Retina (tissue), 1 donor: Measurements from ENCODE around the gene FMN1.
A peak's percentile ranks its signal among the peaks of the same experiment; 100 is the strongest.
"Not testable (repeated sequence)": the region's sequence is repeated elsewhere in the genome, so short reads cannot be mapped to it uniquely, and the experiment has no call there.

Experiments
- DNase-seq: peaks from one replicate; pipeline ENCODE4 v3.0.0-alpha.2; 2016

The FMN1 gene

DNA sequence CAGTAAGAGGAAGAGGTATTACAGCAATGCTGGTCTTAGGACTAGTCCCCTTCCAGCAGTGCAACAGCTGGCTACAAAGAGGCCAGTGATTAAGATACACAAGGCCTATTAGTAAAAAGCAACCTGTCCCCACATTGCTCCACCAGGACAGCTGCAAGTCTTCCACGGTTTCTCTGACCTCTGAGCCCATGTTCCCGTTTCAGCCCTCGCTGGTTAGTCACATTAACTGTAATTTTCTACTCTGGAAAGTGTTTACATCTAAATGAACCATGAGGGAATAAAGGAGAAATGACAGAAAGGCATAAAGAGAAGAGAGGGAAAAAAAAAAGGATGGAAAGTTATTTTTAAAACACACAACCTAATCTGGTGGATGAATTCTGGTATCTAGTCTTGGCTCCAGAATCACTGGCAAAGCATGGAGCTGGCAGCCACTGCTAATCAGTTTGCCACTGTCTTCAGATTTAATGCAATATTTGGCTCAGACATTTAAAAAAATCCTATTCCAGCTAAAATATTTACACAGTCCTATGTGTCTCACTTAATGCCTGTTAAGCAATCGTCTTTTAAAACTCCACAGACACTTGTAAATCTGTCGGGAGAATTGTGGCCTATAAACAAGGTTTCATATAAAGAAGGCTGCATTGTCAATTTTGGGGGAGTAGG lies 321.8 kb downstream of the FMN1 start:
- no peak for DNase-seq

DNA sequence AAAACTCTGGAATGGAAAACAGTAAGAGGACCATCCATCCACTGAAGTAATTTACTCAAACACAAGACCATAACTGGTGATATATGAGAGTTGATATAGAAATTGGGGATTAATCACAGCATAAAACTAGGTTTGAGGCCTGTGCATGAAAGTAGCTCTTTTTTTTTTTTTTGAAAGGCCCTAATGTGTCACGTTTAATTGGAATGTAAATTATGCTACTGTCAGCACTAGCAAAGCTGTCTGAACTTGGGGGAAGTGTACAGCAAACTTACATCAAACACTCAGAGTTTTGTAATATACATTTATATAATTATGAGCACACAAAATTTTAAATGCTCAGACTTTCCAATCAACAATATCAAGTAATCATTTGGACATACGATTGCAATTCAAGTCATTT lies 322.6 kb downstream of the FMN1 start:
- DNase-seq: no peak

DNA sequence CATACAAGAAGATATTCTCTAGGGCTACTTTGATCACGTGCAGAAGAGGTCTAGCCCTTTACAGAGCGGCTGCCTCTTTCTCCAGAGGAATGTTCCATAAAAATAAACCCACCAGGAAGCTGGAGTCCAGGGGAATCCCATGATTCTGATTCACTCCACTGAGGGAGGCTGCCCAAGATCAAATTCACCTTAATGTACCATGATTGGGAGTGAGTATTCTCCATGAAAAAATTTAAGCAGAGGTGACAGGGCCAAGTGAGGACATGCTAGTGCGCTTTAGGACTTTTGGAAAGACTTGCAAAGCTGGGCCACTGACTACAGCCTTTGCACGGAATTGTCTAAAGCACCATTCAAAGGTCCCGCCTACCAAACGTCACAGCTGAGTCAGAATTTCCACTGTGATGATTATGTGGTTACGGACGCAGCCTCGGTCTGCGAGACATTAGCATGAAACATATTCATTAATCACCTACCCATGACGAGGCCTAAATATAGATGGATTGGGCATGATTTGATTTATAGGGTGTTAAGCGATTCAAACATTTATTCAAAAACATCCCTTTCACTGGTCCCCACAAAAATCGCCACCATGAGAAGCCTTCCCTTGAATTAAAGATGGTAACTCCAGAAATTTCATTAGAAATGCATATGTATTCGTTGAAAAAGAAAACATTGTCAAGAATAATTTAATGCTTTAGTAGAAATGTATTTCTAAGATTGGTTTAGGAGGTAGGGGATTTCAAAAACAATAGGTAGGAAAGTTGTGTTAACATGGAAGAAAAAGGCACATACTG lies 324.1 kb downstream of the FMN1 start:
- DNase-seq: no peak

DNA sequence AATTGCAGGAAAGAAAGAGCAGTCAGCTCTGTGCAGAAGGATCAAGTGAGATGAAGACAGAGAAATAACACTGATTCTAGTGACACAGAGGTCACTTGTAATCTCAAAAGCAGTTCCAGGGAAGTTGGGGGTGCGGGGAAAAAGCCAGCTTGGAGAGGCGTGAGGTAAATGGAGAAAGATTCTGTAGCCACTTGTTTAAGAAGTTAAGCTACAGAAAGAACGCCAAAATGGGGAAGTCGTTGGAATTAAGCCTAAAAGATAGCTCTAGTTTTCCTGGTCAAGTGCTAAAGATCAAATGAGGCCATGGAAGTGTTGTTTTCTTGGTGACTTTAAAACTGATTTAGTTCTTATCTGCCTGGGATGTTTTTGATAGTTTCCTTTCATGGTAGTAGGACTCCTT lies 324.7 kb downstream of the FMN1 start:
- DNase-seq: no peak

DNA sequence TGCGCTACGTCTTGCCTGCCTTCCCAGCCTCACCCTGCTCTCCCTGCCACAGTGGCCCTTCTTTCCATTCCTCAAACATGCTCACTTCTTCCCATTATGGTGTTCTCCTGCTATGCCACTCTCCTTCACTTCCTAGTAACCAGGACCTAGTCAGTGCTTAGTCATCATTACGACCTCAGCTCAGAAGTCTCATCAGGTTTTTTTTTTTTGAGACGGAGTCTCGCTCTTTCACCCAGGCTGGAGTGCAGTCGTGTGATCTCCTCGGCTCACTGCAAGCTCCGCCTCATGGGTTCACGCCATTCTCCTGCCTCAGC lies 327.2 kb downstream of the FMN1 start:
- no peak for DNase-seq

DNA sequence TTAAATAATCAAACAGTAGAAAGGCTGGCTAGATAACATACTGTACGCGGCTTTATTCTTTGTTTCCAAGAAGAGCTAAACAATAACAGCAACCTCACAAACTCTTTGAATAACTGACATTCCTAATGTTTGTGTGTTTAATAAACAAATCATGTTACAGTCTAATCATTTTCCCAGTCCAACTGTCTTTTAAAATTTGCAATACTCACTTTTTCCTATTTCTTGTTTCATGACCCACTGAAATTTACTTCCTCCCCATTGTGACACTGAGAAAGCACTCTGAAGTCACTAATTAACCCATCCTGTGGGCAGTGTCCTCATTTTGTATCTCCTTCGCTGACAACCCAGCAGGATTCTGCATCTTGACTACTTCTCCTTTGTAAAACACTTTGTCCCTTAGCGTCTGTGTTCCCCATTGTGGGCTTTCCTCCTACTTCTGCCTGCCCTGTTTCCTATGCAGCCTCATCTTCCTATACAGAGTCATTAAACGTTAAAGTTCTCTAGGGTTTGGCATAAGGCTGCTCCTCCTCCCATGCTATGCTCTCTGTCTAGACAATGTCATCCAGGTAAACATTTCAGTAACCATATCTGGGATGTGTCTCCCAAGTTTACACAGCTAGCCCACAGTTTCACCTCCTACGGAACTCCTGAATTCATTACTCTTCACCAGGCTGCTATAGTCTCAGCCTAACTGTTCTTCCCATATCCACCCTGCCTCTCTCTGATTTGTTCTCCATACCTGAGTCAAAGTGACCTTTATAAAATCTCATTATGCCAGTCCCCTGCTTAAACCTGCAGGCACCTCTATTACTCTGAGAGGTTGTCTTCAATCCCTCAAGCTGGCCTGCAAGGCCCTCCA lies 327.8 kb downstream of the FMN1 start:
- peak; percentile 27 for DNase-seq

DNA sequence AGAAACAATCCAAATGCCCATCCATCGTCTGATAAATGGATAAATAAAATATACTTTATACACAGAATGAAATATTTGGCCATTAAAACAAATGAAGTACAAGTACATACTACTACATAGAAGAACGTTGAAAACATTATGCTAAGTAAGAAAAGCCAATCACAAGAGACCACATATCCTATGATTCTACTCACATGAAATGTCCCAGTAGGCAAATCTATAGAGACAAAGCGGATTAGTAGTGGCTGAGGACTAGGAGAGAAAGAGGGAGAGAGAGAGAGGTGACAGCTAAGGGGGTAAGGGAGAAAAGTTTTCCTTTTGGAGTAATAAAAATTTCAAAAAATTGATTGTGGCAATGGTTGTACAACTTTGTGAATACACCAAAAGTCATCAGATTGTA lies 329.7 kb downstream of the FMN1 start:
- DNase-seq: no peak

DNA sequence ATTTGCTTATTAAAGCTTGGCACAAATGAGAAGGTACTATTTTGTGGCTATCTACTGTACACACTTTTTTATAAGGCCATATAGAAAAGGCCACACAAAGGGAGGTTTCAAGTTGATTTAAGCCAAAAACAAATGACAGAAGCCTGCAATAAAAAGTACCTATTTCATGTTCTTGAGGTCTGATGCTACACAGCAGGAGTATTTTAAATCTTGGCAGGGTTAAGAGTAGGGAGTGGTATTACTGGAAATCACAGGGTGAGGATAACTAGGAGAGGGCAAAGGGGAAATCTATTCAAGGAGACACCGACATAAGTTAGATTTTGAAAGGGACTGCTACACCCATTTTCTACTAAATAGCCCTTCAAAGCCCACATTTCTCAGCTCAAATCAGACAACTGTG lies 330.5 kb downstream of the FMN1 start:
- DNase-seq: no peak

DNA sequence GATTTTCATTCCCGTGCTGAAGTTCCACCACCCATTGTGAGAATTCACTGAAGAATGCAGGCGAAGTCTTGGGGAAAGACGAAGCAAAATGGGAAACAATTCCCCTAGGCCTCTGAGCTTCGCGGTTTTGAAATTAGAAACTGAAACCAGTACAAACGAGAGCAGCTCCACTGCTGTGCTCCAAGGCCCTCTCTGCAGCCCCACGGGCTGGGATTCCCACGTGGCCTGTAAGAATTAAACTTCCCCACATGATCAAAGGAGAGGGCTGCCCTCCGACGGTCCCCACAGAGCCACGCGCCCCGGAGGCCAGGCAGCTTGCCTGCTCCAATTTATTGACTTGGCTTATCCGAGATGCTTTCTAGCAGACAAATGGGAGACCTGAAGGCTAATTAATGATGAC lies 332.8 kb downstream of the FMN1 start:
- DNase-seq: peak; percentile 95

DNA sequence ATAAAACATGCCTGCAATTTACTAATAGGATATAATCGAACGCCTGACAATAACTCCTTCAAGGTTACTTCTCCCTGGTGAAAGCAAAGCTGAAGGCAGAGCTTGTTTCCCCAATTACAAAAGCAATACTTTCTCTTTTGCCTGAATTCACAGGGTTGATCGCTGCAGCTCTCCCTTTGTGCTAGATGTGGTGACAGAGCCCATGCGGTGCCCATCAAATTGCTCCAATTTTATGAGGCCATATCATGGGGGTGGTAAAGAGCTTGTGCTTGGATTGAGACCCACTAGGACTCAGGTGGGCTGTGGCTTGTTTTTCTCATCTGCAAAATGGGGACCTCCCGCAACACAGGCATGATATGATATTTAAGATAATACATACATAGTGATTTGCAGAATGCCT lies 333.3 kb downstream of the FMN1 start:
- no peak for DNase-seq

DNA sequence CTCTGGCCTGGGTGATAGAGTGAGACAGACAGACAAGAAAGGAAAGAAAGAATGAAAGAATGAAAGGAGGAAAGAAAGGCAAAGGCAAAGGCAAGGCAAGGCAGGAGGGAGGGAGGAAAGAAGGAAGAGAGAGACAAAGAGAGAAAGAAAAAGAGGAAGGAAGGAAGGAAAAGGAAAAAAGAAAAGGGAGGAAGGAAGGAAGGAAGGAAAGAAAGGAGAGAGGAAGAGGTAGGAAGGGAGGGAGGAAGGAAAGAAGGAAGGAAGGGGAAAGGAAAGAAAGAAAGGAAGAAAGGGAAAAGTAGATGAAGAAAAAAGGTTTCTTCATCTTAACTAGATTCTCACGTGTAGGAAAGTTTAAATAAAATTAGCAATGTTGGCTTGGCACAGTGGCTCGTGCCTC lies 334.5 kb downstream of the FMN1 start:
- no peak for DNase-seq

DNA sequence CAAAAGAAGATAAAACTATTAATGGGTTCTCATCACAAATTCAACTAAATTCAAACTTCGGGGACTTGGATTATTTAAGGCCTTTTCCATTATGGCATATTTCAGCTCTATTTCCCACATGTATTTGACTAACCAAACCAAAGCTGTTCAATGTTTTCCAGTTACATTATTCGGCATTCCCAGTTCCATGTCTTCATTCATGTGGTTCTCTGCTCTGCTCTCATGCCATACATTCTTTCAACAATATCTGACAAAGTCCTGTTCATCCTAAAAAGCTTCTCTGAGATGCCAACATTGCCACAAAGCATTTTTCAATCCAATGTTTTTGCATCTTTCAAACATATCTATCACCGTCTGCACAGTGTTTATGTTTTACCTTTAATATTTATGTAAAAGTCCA lies 335.3 kb downstream of the FMN1 start:
- no peak for DNase-seq

DNA sequence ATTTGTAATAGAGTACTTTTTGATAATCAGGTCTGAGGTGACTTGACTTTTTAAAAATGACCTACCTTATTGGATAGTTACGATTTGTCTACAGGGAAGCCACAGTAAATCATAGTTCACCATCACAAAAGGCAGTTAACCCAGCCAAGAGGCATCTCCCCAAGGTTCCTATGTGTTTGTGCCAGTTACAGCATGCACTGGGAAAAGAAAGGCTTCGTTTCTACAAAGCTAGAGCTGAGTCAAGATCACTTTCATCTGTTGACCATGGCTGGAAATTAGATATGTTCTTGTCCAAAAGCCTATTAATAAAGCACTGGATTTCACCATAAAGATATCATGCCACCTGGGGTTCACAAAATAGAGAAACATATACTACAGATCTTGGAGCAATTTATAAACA lies 336.8 kb downstream of the FMN1 start:
- no peak for DNase-seq

DNA sequence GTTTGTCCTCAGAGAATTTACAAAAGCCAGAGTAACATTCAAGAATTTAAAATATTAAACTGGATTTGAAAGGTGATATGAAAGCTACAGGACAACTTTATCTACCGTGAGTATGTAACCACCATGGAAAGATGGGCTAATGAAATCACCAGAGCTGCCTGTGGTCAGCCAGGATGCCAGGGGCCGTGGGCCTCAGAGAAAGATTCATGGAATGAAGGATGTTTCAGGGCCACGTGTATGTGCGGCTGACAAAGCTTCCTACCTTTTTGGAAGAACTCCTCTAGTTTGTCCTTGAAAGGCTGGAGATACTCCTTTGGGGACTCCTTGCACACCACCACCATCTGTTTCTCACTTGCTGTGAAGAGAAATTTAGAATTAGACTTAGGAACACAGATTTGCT lies 337.8 kb downstream of the FMN1 start:
- no peak for DNase-seq

DNA sequence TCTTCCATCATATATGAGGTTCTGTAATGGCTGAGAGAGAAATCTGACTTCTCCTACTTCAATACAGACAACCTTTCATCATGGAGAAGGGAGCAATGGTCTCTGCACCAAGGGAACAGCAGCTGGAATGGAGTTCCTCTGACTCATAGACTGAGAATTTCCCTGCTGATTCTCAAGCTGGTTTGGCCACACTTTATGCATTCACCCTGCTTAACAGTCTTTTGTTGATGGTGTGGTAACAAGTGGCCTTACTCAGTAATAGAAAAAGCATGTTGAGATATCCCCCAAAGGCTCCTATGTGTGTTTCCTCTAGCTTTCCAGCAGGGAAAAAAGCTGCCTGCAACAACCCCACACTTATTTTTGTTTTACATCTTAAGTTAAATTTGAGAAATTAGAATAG lies 338.6 kb downstream of the FMN1 start:
- no peak for DNase-seq

DNA sequence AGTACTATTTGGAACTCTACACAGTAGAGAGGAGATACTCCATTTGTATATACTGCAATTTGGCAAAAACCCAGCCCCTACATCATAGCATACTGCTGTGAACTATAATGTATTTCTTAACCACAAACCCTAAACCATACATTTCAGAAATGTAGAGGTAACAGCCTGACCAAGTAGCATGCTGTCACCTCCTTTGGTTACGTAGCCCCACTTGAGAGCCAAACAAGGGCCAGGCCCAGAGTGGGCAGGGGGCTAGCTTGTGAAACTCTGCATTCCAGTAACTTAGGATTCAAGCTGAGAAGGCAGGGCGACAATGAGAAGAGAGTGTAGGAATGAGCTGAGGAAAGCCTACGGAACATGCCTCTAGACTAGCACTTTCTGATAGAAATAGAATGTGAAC lies 340.9 kb downstream of the FMN1 start:
- DNase-seq: no peak

DNA sequence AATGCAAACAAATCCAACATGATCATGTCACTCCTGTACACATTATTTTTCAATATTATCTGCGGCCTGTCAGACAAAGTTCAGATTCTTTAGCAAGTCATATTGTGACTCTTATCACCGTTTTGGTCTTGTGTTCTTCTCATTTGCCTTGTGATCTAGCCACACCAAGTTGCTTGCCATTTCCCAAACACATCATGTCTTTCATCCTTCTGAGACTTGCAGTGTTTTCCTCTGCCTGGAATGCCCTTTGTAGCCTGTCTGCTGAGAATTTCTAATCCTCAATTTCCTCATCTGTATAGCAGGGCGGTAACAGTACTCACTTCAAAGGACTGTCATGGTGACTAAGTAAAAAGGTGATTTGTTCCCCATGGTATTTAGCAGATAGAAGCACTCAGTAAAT lies 341.7 kb downstream of the FMN1 start:
- no peak for DNase-seq

DNA sequence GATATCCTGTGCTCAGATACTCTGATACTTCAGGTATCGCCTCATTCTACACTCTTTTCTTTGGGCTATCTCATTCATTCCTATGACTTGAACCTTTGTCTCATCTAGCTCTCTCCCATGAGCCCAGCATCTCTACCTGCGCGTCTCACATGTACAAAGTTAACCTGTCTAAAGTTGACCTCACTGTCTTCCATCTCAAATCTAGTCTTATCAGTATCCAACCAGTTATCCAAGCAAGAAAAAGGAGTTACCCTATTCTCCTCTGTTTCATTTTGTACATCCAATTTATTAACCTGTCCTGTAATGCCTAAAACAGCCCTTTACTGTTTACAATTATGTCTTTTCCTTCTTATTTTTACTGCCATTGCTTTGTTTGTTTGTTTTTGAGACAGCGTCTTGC lies 342.5 kb downstream of the FMN1 start:
- DNase-seq: no peak

DNA sequence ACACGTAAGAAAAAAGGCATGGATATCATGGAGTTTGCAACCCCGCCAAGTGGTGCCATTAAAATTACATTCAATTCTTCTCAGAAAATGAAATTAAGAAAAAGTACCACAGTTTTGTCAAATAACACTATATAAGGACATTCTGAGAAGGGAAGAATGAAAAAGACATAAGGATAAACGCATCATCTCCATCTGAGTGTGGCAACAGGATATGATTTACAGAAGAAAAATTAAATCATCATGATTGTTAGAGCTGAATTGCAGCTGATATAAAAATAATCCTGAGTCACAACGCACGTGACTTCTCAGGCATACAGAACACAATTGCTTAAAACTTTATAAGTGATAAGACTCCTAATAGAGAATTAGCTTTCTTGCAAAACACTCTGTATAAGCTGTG lies 342.9 kb downstream of the FMN1 start:
- DNase-seq: no peak

DNA sequence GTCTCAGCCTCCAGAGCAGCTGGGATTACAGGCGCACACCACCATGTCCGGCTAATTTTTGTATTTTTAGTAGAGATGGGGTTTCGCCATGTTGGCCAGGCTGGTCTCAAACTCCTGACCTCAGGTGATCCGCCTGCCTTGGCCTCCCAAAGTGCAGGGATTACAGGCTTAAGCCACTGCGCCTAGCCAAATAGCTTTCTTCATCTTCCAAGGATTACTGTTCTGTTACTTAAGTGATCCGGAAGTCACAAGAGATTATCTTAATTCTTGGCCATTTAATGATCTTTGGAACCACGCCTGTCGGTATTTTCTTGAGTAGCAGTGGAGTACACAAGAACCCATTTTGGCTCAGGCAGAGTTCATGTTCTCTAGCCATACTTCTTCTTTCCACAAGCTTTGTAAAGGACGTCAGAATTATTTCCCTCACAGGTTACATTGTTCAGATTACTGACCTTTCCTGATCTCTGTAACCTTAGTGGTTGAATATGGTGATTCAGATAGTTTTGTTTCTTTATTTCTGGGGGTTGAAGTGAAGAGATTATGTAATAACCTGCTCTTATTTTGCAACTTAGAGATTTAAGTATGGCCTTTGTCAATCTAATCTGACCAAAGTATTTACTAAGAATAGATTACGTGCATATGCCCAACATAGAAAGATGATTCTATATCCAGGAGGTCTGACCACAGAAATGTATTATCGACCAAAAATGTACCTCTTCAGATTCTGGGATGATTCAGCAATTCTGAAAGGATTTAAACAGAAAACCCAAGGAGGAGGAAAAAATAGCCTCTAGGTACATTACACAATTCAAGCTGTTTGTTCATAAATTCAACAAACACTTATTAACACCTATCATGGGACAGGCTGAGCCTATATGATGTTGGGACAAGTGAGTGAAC lies 344.5 kb downstream of the FMN1 start:
- DNase-seq: no peak

DNA sequence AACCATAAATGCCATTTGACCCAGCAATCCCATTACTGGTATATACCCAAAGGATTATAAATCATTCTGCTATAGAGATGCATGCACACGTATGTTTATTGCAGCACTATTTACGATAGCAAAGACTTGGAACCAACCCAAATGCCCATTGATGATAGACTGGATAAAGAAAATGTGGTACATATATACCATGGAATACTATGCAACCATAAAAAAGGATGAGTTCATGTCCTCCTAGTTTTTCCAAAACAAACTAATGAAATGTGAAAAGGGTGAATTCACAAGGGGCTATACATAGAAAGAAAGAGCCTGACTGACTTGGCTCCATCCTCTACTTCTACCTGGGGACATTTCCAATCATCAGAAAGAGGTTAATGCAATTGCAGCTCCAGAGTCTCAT lies 347.8 kb downstream of the FMN1 start:
- DNase-seq: not testable (repeated sequence)

DNA sequence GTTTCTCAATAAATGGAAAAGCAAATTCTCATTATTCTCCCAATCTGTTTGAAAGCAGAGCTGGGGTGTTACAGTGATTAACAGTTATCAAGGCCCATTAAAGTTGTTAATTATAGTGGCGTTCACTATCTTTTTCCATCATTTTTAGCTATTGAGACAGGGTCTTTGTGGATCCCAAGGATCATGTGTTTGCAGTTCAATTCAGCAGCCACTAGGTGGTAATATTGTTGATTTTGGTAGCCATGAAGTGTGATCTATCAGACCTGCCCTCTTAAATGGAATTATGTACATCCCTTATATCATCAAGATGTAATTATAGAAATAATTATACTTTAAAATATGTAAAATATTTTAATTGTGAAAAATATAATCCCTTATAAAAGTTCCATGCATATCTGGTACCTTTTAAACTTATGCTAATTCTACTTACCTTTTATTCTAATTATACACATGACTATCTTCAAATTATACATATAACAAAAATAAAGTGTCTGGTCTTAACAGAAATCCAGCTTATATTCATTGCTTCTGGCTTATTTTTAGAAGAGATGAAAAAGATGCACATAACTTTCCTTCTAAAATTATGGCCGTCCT lies 350.3 kb downstream of the FMN1 start:
- DNase-seq: no peak
